Inflammatory macrophage treated with lipopolysaccharide for 1 hour (primary cell): ENCODE data around the gene CRLF3.
"Not testable (repeated sequence)": the region's sequence is repeated elsewhere in the genome, so short reads cannot be mapped to it uniquely, and the experiment has no call there.

Source experiments
- DNase-seq, 2 donors: peaks; one replicate each; pipeline ENCODE4 v3.0.0-alpha.2; 2020 to 2022

CRLF3 gene

DNA sequence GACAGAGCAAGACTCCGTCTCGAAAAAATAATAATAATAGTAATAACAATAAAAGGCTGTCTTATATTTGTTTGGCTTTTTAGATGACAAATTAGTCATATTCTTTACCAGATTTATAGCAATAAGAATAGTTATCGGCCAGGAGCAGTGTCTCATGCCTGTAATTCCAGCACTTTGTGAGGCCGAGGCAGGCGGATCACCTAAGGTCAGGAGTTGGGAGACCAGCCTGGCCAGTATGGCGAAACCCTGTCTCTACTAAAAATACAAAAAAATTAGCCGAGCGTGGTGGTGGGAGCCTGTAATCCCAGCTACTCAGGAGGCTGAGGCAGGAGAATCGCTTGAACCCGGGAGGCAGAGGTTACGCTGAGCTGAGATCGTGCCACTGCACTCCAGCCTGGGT is 10.3 kb downstream of the CRLF3 start:
- not testable (repeated sequence) for DNase-seq

GRCh38 chr17:30812218-30813177 is 12.0 kb downstream of the CRLF3 start:
- no peak for DNase-seq

DNA sequence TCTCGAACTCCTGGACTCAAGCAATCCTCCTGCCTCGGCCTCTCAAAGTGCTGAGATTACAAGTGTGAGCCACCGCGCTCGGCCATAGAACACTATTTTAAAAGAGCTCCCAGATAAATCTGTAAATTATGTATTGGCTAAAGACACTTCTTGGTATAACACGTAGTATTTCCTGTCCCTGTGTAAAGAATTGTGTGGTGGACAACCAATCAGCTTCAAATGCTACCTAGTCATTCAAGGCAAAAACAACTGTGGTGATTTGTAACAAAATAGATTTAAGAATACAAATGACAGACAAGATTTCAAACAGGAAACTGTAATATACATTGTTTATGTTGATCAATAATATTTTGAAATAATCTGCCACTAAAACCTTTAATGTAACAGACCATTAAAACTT is 14.6 kb downstream of the CRLF3 start:
- no peak for DNase-seq

DNA sequence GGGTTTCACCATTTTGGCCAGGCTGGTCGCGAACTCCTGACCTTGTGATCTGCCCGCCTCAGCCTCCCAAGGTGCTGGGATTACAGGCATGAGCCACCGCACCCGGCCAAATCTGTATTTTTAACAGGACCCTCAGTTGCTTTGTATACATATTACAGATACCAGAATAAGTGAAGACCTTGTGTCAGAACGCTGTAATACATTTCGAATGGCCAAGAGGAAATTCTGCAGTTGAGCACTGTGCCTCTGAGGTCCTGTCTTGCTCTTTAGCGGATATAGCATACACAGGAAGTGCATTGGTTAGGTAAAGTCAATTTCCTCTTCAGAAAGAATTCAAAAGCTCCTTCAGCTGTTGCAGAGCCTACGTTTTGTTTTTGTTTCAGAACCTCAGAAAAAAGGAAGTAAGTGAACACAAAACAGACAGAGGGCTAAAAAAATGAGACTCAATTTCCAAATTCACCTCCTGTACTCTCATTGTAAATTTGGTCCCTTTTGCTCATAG is 15.7 kb downstream of the CRLF3 start:
- DNase-seq = peak; percentile 69 to 78

DNA sequence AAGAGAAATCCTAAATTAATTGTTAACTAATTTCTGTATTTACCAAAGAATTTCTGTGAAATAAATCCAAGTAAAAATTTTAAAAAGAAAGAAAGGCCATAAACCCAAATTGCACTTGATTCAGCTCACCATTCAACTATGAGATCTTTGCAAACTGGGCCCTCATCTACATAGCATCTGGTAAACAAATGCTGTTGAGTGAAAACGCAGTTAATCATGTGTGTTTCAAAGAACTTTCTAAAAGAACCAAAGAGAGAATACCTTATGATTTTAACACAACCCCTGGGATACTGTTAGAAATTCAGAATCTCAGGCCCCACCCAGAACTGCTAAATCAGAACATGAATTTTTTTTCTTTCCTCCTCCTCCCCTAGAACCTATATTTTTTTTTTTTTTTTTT is 16.6 kb downstream of the CRLF3 start:
- no peak for DNase-seq

DNA sequence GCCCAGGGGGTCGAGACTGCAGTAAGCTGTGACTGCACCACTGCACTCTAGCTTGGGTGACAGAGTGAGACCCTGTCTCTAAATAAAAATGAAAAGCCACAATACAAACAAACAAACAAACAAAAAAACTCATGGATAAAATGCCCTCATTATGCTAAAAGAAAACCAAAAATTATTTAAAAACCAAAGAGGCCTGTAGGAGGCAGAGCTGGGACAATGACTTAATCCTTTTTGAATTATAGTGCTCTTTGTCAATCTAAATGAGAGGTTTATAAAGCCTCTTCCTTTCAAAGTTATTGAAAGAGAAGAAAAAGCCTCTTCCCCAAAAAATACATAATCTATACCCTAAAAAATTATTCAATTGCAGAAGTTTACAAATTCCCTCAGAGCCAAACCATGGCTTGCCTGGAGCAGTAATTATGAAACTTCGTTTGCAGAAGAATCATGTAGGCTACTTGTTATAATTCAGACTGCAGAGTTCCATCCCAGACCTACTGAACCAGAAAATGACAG is 18.5 kb downstream of the CRLF3 start:
- peak in 1 of 2 donors; percentile 26 for DNase-seq

- no peak for DNase-seq
These were observed 22.8 kb downstream of the CRLF3 start for GRCh38 chr17:30801671-30802070.

- no peak for DNase-seq
These were observed 28.5 kb downstream of the CRLF3 start for GRCh38 chr17:30796016-30796415.

DNA sequence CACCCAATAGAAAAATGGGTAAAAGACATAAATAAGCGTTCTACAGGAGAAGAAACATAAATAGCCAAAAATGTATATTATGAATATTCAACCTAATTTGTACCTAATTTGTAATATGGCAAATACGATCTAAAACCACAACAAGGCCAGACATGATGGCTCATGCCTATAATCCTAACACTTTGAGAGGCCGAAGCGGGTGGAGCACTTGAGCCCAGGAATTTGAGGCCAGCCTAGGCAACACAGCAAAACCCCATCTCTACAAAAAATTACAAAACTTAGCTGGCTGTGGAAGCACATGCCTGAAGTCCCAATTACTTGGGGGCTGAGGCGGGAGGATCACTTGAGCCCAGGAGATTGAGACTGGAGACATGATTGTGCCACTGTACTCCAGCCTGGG is 30.1 kb downstream of the CRLF3 start:
- DNase-seq = no peak

GRCh38 chr17:30793282-30793977 is 31.1 kb downstream of the CRLF3 start:
- no peak for DNase-seq

- DNase-seq = no peak
These were observed 34.2 kb downstream of the CRLF3 start for GRCh38 chr17:30790279-30790678.

GRCh38 chr17:30788918-30789317 is 35.6 kb downstream of the CRLF3 start:
- no peak for DNase-seq

- no peak for DNase-seq
These were observed 42.3 kb downstream of the CRLF3 start for GRCh38 chr17:30782206-30782605.

DNA sequence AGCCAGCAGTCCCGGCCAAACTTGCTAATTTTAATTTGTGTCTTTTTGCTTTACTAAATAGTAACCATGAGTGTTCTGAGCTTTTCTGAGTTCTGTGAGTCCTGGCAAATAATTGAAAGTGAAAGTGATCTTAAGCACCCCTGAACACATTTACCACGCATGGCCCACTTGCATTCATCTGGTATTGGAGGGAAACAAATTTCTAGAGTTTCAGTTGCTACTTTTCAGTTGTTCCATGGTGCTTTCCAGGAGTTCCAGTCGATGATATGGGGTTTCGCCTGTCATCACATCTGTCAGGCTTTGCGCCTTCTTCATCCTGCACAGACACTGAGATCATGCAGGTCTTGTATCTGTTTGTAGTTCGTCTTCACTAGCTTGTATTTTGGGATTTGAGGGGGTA is 44.1 kb downstream of the CRLF3 start:
- no peak for DNase-seq

DNA sequence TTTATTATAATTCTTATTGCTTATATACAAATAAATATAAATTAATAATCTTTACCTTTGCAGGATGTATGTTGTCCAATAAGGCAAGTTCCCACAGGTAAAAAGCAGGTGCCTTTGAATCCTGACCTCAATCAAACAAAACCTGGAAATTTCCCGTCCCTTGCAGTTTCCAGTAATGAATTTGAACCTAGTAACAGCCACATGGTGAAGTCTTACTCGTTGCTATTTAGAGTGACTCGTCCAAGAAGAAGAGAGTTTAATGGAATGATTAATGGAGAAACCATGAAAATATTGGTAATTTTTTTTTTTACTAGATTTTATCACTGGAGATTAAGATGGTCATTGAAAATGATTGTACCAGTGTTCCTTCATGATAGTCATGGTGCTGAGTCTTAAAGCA is 55.7 kb downstream of the CRLF3 start:
- not testable (repeated sequence) for DNase-seq

GRCh38 chr17:30767641-30768404 is 56.7 kb downstream of the CRLF3 start:
- not testable (repeated sequence) for DNase-seq

DNA sequence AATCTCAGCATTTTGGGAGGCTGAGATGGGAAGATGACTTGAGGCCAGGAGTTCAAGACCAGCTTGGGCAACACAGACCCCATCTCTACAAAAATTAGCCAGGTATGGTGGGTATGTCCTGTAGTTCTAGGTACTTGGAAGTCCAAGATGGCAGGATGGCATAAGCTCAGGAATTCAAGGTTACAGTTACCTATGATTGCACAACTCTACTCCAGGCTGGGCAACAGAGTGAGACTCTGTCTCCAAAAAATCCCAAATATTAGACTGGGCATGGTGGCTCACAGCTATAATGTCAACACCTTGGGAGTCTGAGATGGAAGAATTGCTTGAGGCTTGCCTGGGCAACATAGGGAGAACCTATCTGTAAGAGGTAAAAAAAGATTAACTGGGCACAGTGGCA is 63.4 kb downstream of the CRLF3 start:
- DNase-seq = no peak

GRCh38 chr17:30753291-30753690 is 71.2 kb downstream of the CRLF3 start:
- DNase-seq = not testable (repeated sequence)

- peak in 1 of 2 donors; percentile 54 for DNase-seq
These were observed 73.5 kb downstream of the CRLF3 start for GRCh38 chr17:30750982-30751381.

GRCh38 chr17:30747621-30748020 is 76.9 kb downstream of the CRLF3 start:
- not testable (repeated sequence) for DNase-seq

GRCh38 chr17:30742669-30743068 is 81.8 kb downstream of the CRLF3 start:
- not testable (repeated sequence) for DNase-seq

DNA sequence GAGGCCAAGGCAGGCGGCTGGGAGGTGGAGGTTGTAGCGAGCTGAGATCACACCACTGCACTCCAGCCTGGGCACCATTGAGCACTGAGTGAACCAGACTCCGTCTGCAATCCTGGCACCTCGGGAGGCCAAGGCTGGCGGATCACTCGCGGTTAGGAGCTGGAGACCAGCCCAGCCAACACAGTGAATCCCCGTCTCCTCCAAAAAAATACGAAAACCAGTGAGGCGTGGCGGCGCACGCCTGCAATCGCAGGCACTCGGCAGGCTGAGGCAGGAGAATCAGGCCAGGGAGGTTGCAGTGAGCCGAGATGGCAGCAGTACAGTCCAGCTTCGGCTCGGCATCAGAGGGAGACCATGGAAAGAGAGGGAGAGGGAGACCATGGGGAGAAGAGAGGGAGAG is 88.1 kb downstream of the CRLF3 start:
- not testable (repeated sequence) for DNase-seq

DNA sequence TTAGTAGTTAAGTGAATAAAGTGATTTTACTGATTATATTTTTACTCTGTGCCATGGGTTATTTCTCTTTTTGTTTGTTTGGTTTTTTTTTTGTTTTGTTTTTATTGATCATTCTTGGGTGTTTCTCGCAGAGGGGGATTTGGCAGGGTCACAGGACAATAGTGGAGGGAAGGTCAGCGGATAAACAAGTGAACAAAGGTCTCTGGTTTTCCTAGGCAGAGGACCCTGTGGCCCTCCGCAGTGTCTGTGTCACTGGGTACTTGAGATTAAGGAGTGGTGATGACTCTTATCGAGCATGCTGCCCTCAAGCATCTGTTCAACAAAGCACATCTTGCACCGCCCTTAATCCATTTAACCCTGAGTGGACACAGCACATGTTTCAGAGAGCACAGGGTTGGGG is 88.8 kb downstream of the CRLF3 start:
- not testable (repeated sequence) for DNase-seq
